OCI-LY3 (cell line): Measurements from ENCODE around the gene EPHB2.
"Not testable (repeated sequence)": the region's sequence is repeated elsewhere in the genome, so short reads cannot be mapped to it uniquely, and the experiment has no call there.

Source experiments
- H2AFZ ChIP-seq: fragments of 200-600, 300-600 bp; shearing (Covaris generic); 2 replicates; pipeline ENCODE4 v1.6.0; 2014; ENCODE audit warnings: antibody characterized with exemption, low read depth, low read length
- H3K27ac ChIP-seq: fragments of 200-600, 300-600 bp; sonication (generic); 2 replicates; pipeline ENCODE4 v1.5.1; 2014; ENCODE audit warnings: mild to moderate bottlenecking, low read length, moderate library complexity, mixed read lengths
- H3K27me3 ChIP-seq: fragments of 200-600, 300-600 bp; sonication (generic); 2 replicates; pipeline ENCODE4 v1.6.1; 2014; ENCODE audit warnings: low read depth, low read length, mixed read lengths
- H3K36me3 ChIP-seq: fragments of 200-600, 300-600 bp; sonication (generic); replicated peaks from 2 replicates; pipeline ENCODE3; 2014; ENCODE audit warnings: low read depth, low read length, mixed read lengths
- H3K4me1 ChIP-seq: fragments of 300-600, 200-600 bp; sonication (generic); 2 replicates; pipeline ENCODE4 v1.6.1; 2014; ENCODE audit warnings: low read length, mixed read lengths
- H3K4me2 ChIP-seq: fragments of 200-600, 300-600 bp; sonication (generic); 2 replicates; pipeline ENCODE4 v1.6.1; 2014; ENCODE audit warnings: low read length, mixed read lengths
- H3K4me3 ChIP-seq: fragments of 300-600, 200-600 bp; sonication (generic); 2 replicates; pipeline ENCODE4 v1.5.1; 2014; ENCODE audit warnings: antibody characterized with exemption, mild to moderate bottlenecking, low read length, moderate library complexity
- H3K79me2 ChIP-seq: fragments of 300-600, 200-600 bp; shearing (Covaris generic); 2 replicates; pipeline ENCODE4 v1.6.1; 2014; ENCODE audit warnings: mild to moderate bottlenecking, low read length, mixed read lengths
- H3K9ac ChIP-seq: fragments of 300-600, 200-600 bp; shearing (Covaris generic); 2 replicates; pipeline ENCODE4 v1.6.0; 2014; ENCODE audit warnings: mild to moderate bottlenecking, low read length, moderate library complexity
- H3K9me3 ChIP-seq: fragments of 200-600, 300-600 bp; shearing (Covaris generic); 2 replicates; pipeline ENCODE4 v1.6.1; 2014; ENCODE audit warnings: low read length, mixed read lengths; ENCODE audit not compliant: insufficient read depth
- H4K20me1 ChIP-seq: fragments of 200-600, 300-600 bp; sonication (generic); 2 replicates; pipeline ENCODE4 v1.6.1; 2016; ENCODE audit warnings: low read length, mixed read lengths; ENCODE audit not compliant: insufficient read depth
- EZH2phosphoT487 ChIP-seq: fragments of 200-600 bp; shearing (Covaris generic); IDR thresholded peaks from 2 replicates; pipeline ENCODE4 v1.6.1; 2018; ENCODE audit warnings: antibody characterized with exemption, mixed run types, low read depth
- TF ChIP-seq, protein P1 (sequence below): fragments of 200-600, 300-600 bp; sonication (generic); IDR thresholded peaks from 2 replicates; pipeline ENCODE4 v1.5.1; 2014; ENCODE audit warnings: antibody characterized with exemption, low read length, low read depth

The EPHB2 gene

DNA sequence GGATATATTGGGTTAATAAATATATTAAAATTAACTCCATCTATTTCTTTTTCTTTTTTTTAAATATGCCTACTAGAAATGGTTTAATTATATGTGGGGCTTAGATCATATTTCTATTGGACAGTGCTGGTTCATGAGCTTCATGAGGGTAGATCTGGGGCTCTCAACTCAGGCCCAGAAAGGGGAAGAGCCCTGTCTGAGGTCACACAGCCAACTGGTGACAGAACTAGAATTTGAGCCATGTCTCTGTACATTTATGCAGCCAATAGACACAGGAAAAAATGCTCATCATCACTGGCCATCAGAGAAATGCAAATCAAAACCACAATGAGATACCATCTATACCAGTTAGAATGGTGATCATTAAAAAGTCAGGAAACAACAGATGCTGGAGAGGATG lies 5.1 kb upstream of the EPHB2 start:
- H3K4me3 ChIP-seq, result no peak overlapping the region
- H3K79me2 ChIP-seq, result no peaks in the 10 kb centered on the region
- no peak overlapping the region for H2AFZ ChIP-seq
- peaks cover 25% of the 10 kb centered on the region for H3K4me1 ChIP-seq
- H3K27ac ChIP-seq, result no peak overlapping the region
- H3K9me3 ChIP-seq, result no peaks in the 10 kb centered on the region
- TF ChIP-seq EZH2phosphoT487, result no peak
- TF ChIP-seq, protein P1, sequence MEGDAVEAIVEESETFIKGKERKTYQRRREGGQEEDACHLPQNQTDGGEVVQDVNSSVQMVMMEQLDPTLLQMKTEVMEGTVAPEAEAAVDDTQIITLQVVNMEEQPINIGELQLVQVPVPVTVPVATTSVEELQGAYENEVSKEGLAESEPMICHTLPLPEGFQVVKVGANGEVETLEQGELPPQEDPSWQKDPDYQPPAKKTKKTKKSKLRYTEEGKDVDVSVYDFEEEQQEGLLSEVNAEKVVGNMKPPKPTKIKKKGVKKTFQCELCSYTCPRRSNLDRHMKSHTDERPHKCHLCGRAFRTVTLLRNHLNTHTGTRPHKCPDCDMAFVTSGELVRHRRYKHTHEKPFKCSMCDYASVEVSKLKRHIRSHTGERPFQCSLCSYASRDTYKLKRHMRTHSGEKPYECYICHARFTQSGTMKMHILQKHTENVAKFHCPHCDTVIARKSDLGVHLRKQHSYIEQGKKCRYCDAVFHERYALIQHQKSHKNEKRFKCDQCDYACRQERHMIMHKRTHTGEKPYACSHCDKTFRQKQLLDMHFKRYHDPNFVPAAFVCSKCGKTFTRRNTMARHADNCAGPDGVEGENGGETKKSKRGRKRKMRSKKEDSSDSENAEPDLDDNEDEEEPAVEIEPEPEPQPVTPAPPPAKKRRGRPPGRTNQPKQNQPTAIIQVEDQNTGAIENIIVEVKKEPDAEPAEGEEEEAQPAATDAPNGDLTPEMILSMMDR, result no peak
- no peak overlapping the region for H3K9ac ChIP-seq
- no peaks in the 10 kb centered on the region for H3K36me3 ChIP-seq
- H3K27me3 ChIP-seq, result peaks cover 14% of the 10 kb centered on the region
- no peak overlapping the region for H3K4me2 ChIP-seq
- H4K20me1 ChIP-seq, result no peaks in the 10 kb centered on the region

DNA sequence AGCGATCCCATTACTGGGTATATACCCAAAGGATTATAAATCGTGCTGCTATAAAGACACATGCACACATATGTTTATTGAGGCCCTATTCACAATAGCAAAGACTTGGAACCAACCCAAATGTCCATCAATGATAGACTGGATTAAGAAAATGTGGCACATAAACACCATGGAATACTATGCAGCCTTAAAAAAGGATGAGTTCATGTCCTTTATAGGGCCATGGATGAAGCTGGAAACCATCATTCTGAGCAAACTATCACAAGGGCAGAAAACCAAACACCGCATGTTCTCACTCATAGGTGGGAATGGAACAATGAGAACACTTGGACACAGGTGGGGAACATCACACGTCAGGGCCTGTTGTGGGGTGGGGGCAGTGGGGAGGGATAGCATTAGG lies 4.5 kb upstream of the EPHB2 start:
- not testable (repeated sequence) for H3K9me3 ChIP-seq, H2AFZ ChIP-seq, H3K36me3 ChIP-seq, H3K27ac ChIP-seq, H3K9ac ChIP-seq, H3K4me3 ChIP-seq, H3K79me2 ChIP-seq, H4K20me1 ChIP-seq, H3K4me2 ChIP-seq
- peaks cover 25% of the 10 kb centered on the region for H3K4me1 ChIP-seq
- peaks cover 14% of the 10 kb centered on the region for H3K27me3 ChIP-seq

DNA sequence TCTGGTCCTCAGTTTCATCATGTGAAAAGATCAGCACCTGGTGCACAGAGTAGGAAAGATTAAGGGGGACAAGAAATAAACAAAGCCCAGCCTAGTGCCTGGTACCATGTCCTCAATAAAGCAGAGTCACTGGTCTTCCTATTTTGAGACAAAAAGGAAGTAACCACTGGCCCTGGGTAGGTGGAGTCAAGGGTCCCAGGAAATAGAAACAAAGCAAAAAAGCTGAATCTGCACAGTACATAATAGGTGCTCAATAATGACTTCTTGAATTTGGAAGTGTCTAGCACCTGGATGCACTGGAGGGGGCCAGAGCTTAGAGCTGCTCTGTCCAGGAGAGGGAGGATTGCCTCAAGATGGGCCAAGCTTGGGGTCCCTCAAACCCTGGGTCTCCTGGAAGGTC lies 1.9 kb upstream of the EPHB2 start:
- Histone ChIP-seq H3K9ac (no peak overlapping the region), H3K4me3 (no peak overlapping the region), H3K36me3 (no peaks in the 10 kb centered on the region), H3K9me3 (no peaks in the 10 kb centered on the region), H4K20me1 (peaks cover 8% of the 10 kb centered on the region), H3K79me2 (peaks cover 10% of the 10 kb centered on the region), H3K4me2 (peak overlapping the region; percentile 44), H3K4me1 (peaks cover 44% of the 10 kb centered on the region), H3K27me3 (peaks cover 21% of the 10 kb centered on the region), H2AFZ (no peak overlapping the region), H3K27ac (no peak overlapping the region)
- TF ChIP-seq, protein P1, result no peak
- no peak for TF ChIP-seq EZH2phosphoT487

DNA sequence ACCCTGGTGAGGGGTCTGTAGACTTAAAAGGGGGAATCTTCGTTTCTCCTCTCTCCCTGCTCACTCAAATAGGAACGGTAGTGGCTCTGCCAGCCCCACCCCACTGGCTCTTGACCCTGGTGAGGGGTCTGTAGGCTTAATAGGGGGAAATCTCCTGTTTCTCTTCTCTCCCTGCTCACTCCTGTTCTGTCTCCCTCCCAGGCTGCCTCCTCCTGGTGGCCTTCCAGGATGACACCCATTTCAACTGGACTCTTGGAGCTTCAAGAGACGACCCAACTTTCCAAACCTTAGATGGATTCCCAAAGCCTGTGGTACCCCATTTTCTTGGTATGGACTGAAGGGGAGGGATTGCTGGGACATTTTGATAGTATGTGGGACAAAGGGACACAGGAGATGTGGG lies 1.4 kb upstream of the EPHB2 start:
- Histone ChIP-seq H2AFZ (no peak overlapping the region), H3K9me3 (no peaks in the 10 kb centered on the region), H3K79me2 (peaks cover 10% of the 10 kb centered on the region), H3K36me3 (no peaks in the 10 kb centered on the region), H3K4me3 (no peak overlapping the region), H3K4me2 (peak overlapping the region; percentile 44; the same call in 1 of the 2 replicates), H3K27me3 (peaks cover 23% of the 10 kb centered on the region), H3K4me1 (peaks cover 49% of the 10 kb centered on the region), H3K9ac (no peak overlapping the region), H4K20me1 (peaks cover 12% of the 10 kb centered on the region), H3K27ac (no peak overlapping the region)
- TF ChIP-seq, protein P1, result no peak
- no peak for TF ChIP-seq EZH2phosphoT487
